SK-N-DZ (cell line): ENCODE measurements around the gene KRTAP10-8. TPM values are rescaled to one million over a fixed set of nuclear protein-coding genes. Genes with fewer than 3 reads are reported as not detected.
"Not testable (repeated sequence)": the region's sequence is repeated elsewhere in the genome, so short reads cannot be mapped to it uniquely, and the experiment has no call there.

ENCODE experiments used
- DNase-seq: peaks from one replicate; pipeline ENCODE4 v3.0.0-alpha.2; 2015; ENCODE audit warnings: low spot score
- polyA plus RNA-seq, 2 experiments: library from polyadenylated mRNA; depleted of rRNA; stranded (reverse); fragments of >200 nt; gene quantifications; 2 replicates each; pipeline ENCODE4 v1.2.3, GENCODE V29; 2014

The KRTAP10-8 gene, protein sequence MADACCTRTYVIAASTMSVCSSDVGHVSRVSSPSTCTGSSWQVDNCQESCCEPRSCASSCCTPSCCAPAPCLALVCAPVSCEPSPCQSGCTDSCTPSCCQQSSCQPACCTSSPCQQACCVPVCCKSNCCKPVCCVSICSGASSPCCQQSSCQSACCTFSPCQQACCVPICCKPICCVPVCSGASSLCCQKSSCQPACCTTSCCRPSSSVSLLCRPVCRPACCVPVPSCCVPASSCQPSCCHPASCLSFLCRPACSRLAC
- polyA plus RNA-seq (2014; cell fraction: cytosol; rRNA removed), result not detected in 2 replicates
- polyA plus RNA-seq (2014; cell fraction: nucleus; rRNA removed), result not detected in 2 replicates

DNA sequence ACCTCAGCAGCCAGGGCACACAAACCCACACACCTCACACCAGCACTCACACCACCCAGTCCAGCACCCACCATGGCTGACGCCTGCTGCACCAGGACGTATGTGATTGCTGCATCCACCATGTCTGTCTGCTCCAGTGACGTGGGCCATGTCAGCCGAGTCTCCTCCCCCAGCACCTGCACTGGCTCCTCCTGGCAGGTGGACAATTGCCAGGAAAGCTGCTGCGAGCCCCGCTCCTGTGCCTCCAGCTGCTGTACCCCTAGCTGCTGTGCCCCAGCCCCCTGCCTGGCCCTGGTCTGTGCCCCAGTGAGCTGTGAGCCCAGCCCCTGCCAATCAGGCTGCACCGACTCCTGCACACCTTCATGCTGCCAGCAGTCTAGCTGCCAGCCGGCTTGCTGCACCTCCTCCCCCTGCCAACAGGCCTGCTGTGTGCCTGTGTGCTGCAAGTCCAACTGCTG, at the start of gene KRTAP10-8:
KRTAP10-8 (plus strand) TSS at position 51 of the 458 bp plus-strand sequence; CDS start at position 73, 22 bp downstream.
- DNase-seq, result no peak

DNA sequence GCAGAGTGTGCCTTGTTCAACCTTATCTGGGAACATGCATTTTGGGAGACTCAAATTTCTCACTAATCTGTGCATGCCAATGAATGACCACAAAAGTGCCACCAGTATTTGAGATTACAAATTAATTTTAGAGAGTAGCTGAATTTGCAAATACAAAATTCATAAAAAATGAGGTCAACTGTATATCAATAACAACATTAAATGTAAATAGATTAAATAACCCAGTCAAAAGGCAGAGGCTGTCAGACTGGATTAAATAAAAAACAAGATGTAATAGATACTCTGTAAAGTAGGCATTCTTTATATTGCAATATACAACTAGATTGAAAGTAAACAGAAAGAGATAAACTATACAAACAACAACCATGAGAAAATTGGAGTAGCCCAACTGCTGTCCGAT, 47.8 kb upstream of the KRTAP10-8 start:
- no peak for DNase-seq

DNA sequence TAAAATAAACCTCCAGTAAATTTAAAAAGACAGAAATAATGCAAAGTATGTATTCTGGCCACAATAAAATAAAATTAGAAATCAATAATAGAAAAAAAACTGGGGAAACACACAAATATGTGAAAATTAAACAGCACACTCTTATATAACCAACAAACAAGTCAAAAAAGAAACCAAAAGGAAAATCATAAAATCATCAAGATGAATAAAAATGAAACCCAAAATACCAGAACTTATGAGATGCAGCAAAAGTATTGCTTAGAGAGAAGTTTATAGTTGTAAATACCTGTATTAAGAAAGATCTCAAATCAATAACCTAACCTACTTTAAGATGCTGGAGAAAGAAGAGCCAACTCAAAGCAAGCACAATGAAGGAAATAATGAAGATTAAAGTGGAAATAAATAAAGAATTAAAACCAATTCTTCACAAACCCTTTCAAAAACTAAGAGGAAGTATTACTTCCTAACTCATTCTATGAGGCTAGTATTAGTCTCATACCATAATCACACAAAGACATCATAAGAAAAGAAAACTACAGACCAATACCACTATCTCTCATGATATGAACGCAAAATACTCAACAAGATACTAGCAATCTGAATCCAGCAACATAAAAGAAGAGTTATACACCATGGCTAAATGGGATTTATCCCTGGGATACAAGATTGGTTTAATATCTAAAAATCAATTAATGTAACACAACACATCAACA, 46.8 kb upstream of the KRTAP10-8 start:
- no peak for DNase-seq

DNA sequence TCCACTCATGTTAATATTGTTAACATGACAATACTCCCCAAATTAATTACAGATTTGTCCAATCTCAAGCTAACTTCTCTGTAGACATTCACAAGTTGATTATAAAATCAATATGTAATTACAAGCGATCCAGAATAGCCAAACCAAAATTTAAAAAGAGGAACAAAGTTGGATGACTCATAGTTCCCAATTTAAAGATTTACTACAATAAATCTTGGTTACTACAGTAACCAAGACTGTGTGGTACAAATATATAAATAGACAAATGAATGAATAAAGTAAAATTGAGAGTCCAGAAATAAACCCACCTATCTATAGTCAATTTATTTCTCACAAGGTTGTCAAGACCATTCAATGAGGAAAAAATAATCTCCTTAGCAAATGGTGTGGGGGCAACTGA, 45.5 kb upstream of the KRTAP10-8 start:
- DNase-seq, result no peak

DNA sequence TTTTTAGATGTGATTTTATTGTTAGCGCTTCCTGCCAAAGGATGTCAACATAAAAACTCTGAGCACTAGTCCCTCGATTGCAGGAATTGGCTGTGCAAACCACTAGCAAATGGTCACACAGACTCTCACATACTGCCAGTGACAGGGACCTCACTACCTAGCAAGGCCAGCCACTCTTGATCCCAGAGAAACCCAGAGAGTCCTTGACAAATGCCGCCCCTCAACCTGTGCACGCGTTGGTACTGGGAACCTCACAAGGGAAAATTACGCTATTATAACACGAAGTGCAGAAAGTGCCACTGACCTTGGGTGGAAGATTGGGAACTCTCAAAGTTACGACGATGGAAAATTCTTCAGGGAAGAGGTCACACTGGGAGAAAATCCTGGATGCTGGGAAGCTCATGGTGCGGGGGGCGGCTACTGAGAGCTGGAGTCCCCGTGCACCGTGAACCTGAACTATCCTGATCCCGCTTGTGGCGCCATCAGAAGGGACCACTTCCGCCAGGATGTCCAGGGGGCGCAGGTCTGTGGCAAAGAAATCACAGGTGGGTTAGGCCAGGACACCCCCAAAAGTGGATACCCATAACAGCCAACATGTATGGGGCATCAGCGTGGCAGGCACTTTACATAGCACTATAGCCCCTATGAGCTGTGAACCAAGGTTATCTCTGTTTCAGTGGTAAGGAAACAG, 44.3 kb upstream of the KRTAP10-8 start:
- DNase-seq, result no peak

DNA sequence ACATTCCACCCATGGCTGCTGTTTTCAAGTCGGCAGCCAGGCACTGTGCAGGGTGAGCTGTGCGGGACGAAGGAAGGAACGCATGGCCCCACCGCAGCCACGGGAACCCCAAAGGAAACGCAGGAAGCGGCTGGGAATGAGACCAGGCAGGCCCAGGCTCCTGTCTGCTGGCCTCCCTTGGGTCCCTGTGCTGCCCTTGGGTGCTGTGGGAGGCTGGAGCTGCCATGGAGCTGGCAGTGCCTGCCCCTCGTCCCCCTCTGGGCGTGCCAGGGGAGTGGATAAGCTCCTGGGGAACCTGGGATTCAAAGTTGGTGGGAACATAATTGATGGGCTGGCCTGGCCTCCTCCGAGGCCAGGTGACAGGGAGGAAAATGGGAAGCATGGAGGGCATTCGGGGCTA, 43.6 kb upstream of the KRTAP10-8 start:
- DNase-seq, result no peak

DNA sequence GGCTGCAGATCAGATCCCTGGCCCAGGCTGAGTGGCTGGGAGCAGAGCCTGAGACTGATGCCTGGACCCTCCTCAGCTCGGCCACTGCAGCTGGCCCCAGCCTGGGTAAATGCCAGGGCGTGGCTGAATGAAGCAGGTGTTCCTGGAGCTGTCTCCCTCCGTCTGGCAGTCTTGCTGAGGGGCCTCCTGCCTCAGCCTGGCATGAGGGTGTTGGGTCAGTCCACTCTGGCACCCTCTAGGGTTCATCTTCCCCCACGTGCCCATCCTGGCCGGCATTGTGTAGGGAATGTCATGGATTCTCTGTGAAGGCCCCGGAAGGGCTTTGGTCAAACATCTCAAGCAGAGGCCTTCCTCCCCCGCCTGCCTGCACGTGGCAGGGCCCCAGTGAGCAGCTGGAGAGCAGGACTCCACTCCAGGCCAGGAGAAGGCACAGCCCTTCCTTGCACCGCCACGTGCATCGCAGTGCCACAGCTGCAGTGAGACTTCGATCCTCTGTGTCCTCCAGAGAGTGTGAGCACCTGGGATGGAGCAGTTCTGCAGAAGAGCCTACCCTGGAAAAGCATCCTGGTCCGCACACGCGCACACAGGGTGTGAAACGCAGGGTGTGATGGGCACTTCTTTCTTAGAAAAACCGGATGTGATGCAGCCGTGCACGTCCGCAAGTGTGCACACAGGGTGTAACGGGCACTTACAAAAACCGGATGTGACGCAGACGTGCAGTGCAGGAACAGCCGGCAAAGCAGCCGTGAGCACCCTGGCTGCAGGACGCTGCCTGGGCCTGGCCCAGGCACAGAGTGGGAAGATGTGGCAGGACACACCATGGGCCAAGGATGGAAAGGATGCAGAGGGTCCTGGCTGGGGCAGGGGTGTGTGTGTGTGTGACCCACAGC, 43.0 kb upstream of the KRTAP10-8 start:
- no peak for DNase-seq

DNA sequence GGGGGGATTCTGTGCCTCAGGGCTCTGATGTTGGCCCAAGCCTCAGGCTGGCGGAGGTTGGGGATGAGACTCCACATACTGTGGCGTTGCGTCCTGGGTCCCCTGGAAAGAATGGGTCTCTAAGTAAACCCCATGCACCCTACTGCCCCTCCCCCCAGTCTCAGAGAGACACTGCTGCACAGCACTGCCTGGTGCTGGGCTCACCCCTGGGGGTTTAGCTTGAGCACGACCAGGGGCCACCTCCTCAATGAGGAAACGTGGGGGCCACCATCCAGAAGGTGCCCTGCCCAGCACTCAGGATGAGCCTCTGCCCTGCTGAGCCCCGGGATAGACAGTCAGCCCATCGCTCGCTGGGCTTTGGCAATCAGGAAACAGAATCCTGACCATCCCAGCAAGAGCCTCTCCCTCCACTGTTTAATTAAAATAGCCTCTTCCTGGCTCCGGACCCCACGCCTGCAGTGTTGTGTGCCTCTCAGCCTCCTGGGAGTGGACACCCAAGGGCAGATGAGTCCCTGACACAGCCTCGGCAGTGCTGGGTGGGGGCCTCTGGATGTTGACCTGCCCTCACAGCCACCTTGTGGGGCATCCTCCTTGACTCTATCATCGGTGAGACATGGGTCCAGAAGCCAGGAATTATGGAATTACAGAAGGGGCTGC, 41.9 kb upstream of the KRTAP10-8 start:
- DNase-seq, result no peak

DNA sequence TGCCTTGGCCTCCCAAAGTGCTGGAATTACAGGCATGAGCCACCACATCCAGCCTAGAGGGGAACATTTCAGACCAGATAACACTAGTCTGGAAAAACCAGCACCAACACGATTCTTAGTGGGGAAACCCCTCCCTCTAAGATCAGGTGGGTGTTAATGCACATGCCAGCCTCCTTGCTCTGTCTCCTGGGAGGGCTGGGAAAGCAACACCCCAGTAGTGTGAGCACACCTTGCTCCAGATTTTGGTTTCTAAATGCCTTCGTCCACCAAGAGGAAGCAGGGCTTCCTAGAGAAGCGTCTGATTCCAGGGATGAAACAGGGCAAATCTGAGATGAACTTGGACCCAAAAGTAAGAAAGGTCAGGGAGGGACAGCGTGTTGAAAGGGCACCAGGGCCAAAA, 40.6 kb upstream of the KRTAP10-8 start:
- DNase-seq, result no peak

DNA sequence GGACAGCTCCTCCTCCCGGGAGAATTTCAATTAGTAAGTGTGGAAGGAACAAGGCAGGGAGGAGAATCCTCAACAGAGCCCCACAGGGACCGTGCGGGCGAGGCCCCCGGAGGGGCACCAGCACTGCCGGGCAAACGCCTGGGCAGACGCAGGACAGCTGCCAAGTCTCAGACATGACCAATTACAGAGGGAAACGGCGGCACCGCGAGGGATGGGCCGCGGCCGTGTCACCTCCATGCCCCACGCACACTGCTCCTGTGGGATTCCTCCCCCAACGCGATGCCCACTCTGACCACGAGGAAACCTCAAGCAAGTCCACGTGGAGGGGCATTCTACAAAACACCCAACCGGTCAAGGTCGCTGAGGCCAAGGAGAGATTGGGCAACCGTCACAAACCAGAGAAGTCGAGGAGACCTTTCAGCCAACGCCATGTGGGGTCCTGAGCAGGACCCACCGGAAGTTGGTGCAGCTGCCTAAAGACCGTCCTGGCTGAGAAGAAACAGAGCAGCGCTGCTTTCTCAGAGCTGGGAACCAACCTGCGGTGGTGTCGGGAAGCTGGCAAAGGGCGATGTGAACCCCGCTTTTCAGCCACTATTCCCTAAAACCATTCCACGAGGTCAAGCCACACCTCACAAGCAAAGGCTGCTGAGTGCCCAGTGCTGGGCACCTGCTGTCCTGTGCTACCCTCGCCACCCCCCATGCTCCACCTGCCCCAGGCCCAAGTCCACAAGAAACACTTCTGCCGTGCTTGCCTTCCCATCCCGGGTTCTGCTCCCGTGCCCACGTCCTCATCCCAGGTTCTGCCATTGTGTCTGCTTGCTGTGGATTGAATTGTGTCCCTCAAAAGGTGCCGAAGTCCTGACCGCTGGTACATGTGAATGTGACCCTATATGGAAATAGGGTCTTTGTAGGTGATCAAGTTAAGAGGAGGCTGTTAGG, 39.8 kb upstream of the KRTAP10-8 start:
- no peak for DNase-seq

DNA sequence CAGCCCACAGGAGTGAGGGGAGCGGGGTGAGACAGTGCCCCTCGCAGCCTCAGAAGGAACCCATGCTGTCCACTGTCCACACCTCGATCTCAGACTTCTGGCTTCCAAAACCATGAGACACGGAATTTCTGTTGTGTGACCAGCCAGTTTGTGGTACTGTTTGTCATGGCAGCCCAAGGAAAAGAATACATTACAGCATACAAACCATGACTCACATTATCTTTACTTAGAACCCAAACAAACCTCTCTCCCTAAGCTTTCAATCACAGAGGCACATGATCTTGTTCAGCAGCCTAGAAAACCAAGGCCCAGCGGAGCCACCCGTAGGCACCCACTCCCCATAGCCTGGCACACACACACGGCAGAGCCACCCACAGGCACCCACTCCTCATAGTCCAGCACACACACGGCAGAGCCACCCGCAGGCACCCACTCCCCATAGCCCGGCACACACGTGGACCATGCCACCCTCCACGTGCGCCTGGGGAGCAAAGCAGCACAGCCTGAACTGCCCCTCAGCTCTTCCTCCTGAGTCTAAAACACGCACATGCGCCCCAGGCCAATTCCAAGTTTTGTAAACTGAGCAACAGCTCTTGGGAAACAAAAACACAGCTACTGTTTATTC, 38.8 kb upstream of the KRTAP10-8 start:
- DNase-seq, result no peak

DNA sequence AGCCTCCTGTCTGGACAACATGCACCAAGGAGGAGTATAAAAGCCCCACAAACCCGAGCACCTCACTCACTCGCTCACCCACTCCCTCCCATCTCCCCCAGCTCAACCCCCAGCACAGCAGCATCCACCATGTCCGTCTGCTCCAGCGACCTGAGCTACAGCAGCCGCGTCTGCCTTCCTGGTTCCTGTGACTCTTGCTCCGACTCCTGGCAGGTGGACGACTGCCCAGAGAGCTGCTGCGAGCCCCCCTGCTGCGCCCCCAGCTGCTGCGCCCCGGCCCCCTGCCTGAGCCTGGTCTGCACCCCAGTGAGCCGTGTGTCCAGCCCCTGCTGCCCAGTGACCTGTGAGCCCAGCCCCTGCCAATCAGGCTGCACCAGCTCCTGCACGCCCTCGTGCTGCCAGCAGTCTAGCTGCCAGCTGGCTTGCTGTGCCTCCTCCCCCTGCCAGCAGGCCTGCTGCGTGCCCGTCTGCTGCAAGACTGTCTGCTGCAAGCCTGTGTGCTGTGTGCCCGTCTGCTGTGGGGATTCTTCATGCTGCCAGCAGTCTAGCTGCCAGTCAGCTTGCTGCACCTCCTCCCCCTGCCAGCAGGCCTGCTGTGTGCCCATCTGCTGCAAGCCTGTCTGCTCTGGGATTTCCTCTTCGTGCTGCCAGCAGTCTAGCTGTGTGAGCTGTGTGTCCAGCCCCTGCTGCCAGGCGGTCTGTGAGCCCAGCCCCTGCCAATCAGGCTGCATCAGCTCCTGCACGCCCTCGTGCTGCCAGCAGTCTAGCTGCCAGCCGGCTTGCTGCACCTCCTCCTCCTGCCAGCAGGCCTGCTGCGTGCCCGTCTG, 38.0 kb upstream of the KRTAP10-8 start, which contains the start of gene KRTAP10-4:
KRTAP10-4 (plus strand) TSS at position 100 of the 827 bp plus-strand sequence; CDS start at position 130, 30 bp downstream.
- DNase-seq, result not testable (repeated sequence)

DNA sequence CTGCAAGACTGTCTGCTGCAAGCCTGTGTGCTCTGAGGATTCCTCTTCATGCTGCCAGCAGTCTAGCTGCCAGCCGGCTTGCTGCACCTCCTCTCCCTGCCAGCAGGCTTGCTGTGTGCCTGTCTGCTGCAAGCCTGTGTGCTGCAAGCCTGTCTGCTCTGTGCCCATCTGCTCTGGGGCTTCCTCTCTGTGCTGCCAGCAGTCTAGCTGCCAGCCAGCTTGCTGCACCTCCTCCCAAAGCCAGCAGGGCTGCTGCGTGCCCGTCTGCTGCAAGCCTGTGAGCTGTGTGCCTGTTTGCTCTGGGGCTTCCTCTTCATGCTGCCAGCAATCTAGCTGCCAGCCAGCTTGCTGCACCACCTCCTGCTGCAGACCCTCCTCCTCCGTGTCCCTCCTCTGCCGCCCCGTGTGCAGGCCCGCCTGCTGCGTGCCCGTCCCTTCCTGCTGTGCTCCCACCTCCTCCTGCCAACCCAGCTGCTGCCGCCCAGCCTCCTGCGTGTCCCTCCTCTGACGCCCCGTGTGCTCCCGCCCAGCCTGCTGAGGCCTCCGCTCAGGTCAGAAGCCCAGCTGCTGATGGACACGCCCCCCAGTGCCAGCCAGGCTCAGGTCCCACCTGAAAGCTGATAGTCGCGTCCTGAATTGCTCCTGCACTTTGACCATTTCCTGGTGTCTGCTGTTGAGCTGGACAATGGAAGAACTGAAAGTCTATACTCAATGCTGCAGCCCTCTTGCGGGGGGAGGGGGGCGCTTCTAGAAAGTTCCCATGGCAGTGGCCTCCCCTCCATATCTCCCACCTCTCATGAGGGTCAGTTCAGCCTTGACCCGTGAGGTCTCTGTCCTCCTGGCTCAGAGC, 37.2 kb upstream of the KRTAP10-8 start:
- no peak for DNase-seq

DNA sequence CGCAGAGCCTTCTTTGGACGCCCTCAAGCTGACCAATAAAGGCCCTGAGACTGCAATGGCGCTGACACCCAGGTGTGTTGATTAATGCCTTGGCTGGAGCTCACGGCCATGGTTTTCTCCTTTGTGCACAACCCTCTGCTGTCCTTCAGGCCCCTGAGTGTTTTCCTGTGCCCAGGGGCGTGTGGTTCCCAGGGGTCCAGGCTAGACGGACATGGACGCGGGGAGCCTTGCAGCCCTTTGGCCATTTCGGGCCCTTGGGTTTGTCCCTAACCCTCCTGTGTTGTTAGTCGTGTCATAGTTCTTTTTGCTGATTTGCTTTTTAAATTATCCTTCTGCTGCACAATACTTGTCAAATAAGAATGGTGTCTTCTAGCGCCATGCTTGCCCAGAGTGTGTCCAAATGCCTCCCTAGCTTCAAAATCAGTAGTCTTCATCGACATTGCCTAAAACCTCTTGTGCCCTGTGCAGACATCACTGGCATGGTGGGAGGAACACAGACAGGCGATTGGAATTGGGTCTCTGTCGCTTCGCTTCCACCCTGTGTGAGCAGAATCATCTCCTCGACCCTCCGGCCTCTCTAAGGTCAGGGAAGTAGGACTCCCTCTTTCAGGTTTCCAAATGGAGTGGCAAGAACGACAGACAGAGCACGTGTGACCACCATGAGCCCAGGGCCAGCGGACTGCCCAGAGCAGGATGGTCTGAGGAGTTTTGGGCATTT, 36.4 kb upstream of the KRTAP10-8 start:
- DNase-seq, result no peak

DNA sequence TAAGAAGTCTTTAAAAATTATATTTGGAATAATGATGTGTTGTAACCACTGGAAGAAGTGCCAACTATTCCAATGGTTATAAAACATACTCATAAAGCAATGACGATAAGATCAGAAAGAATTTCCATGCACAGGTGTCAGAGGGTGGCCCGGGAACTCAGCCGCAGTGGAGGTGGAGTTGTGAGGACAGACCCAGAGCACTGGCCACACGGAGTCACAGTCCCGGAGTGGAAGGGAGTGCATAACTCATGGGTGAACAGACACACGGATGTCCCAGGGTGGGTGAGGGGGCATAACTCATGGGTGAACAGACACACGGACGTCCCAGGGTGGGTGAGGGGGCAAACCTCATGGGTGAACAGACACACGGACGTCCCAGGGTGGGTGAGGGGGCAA, 35.9 kb upstream of the KRTAP10-8 start:
- DNase-seq, result no peak

DNA sequence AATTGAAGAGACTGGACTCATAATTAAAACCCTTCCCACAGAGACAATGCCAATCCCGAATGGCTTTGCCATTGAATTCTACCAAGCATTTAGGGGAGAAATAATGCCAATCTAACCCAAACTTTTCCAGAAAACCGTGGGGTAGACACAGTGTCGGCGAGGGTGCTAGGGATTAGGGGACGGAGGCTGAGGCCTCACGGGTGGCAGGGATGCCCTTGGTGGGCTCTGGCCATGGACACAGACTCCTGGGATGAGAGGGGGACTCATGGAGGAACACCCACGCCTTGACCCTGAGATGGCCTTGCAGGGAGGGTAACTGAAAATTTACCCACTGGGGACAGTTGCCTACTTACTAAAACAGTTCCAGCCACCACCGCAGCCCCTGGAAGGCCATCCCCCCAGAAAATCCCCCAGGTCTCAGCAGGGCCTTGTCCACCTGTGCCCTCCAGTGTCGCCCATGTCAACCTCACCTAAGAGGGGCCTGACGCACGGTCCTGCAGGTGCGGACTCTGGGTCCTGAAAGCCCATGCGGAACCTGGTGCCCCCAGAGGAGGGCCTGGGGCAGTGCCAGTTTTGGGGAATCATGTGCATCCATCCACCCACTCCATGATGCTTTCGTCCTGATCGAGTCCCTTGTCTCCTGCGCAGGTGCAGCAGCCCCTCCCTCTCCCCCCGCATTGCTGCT, 33.4 kb upstream of the KRTAP10-8 start:
- DNase-seq, result no peak
